ENCODE results near the gene SKIDA1. TPM values are rescaled to one million over a fixed set of nuclear protein-coding genes. Genes with fewer than 3 reads are reported as not detected.

The SKIDA1 gene
- total RNA-seq, result 0.47 and 0.69 TPM in 2 replicates

GRCh38 chr10:21525367-21526187, at the start of gene SKIDA1:
TSS of gene SKIDA1 (minus strand) at chr10:21525682. CDS start at chr10:21517822, 7,860 bp downstream.

GRCh38 chr10:21533467-21534279, 8.2 kb upstream of the SKIDA1 start, which contains the start of gene MLLT10:
TSS of gene MLLT10 (plus strand) at chr10:21534232. CDS start at chr10:21534645, 413 bp downstream.

Other genes with a start within 250 kb of the SKIDA1 start
- gene MLLT10, start 8.6 kb upstream of the SKIDA1 start, total RNA-seq, result 19.3 and 30.3 TPM in 2 replicates

Data from mammary microvascular endothelial cell (primary cell).